GM12891 (cell line): ENCODE data around the gene DLG4.

ENCODE experiments used
- DNase-seq: peaks from one replicate; pipeline ENCODE4 v3.0.0; 2011; ENCODE audit warnings: low spot score; ENCODE audit not compliant: insufficient read length
- FAIRE-seq: peaks from 2 replicates; lab custom pipeline; 2011; peaks lifted over from hg19 to GRCh38; lab: Jason Lieb, UNC
- PAX5 ChIP-seq: IDR thresholded peaks from 2 replicates; pipeline ENCODE4 v1.6.1; 2011; ENCODE audit warnings: low read length, moderate library complexity, mild to moderate bottlenecking; ENCODE audit not compliant: insufficient read depth, severe bottlenecking
- POLR2A ChIP-seq: IDR thresholded peaks from 2 replicates; pipeline ENCODE4 v1.6.1; 2011; ENCODE audit warnings: low read depth, low read length, control low read depth
- POLR2AphosphoS5 ChIP-seq: IDR thresholded peaks from 2 replicates; pipeline ENCODE4 v1.6.1; 2011; ENCODE audit warnings: low read depth, low read length, control low read depth
- POU2F2 ChIP-seq: IDR thresholded peaks from 2 replicates; pipeline ENCODE4 v1.6.1; 2011; ENCODE audit warnings: low read depth, mild to moderate bottlenecking, control low read depth, low read length, moderate library complexity
- SPI1 ChIP-seq: IDR thresholded peaks from 2 replicates; pipeline ENCODE4 v1.6.1; 2011; ENCODE audit warnings: low read depth, low read length, control low read depth
- TAF1 ChIP-seq: IDR thresholded peaks from 2 replicates; pipeline ENCODE4 v1.6.1; 2011; ENCODE audit warnings: low read depth, low read length, control low read depth

Gene DLG4

GRCh38 chr17:7208027-7208571, 11.5 kb downstream of the DLG4 start:
- FAIRE-seq (no peak), DNase-seq (no peak)
- no peak for TF ChIP-seq PAX5

GRCh38 chr17:7207120-7208001, 12.3 kb downstream of the DLG4 start:
- TF ChIP-seq POU2F2: no peak
- no peak for TF ChIP-seq POLR2AphosphoS5
- TF ChIP-seq PAX5: no peak
- no peak for TF ChIP-seq SPI1
- no peak for TF ChIP-seq POLR2A
- TF ChIP-seq TAF1: no peak
- FAIRE-seq (no peak), DNase-seq (no peak)

- FAIRE-seq (no peak), DNase-seq (no peak)
- no peak for TF ChIP-seq SPI1
- TF ChIP-seq PAX5: no peak
- TF ChIP-seq POU2F2: no peak
- TF ChIP-seq POLR2AphosphoS5: no peak
- no peak for TF ChIP-seq TAF1
- no peak for TF ChIP-seq POLR2A
Measured at GRCh38 chr17:7205561-7205960, 14.1 kb downstream of the DLG4 start.

GRCh38 chr17:7204828-7205461, 14.7 kb downstream of the DLG4 start:
- peak; percentile 99 for DNase-seq
- FAIRE-seq: peak; percentile 95
- TF ChIP-seq POLR2AphosphoS5: peak; percentile 13; the same call in 1 of the 2 replicates
- no peak for TF ChIP-seq TAF1
- peak; percentile 32; the same call in 1 of the 2 replicates for TF ChIP-seq SPI1

- no peak for TF ChIP-seq POU2F2
- TF ChIP-seq TAF1: no peak
- no peak for TF ChIP-seq POLR2A
- TF ChIP-seq PAX5: no peak
- TF ChIP-seq SPI1: no peak
- no peak for TF ChIP-seq POLR2AphosphoS5
- FAIRE-seq (no peak), DNase-seq (no peak)
Measured at GRCh38 chr17:7204336-7204735, 15.3 kb downstream of the DLG4 start.

GRCh38 chr17:7203391-7203790, 16.2 kb downstream of the DLG4 start:
- FAIRE-seq (no peak), DNase-seq (no peak)
- no peak for TF ChIP-seq TAF1
- TF ChIP-seq POLR2AphosphoS5: no peak
- no peak for TF ChIP-seq POLR2A
- no peak for TF ChIP-seq PAX5
- TF ChIP-seq SPI1: no peak
- no peak for TF ChIP-seq POU2F2

GRCh38 chr17:7196651-7197401, 22.8 kb downstream of the DLG4 start:
- TF ChIP-seq POLR2AphosphoS5: no peak
- TF ChIP-seq TAF1: no peak
- no peak for TF ChIP-seq SPI1
- TF ChIP-seq POLR2A: no peak
- TF ChIP-seq PAX5: no peak
- TF ChIP-seq POU2F2: no peak
- FAIRE-seq: no peak
- DNase-seq: no peak

- FAIRE-seq (no peak), DNase-seq (no peak)
- TF ChIP-seq TAF1 (no peak), POLR2AphosphoS5 (no peak), SPI1 (no peak), PAX5 (no peak), POLR2A (no peak), POU2F2 (no peak)
Measured at GRCh38 chr17:7195971-7196370, 23.7 kb downstream of the DLG4 start.

GRCh38 chr17:7192271-7192937, 27.2 kb downstream of the DLG4 start:
- TF ChIP-seq SPI1 (no peak), POLR2A (no peak), PAX5 (no peak), TAF1 (no peak), POU2F2 (no peak), POLR2AphosphoS5 (no peak)
- FAIRE-seq (no peak), DNase-seq (no peak)
